Measurements from ENCODE around the gene SMIM32. TPM values are rescaled to one million over a fixed set of nuclear protein-coding genes. Genes with fewer than 3 reads are reported as not detected.

SMIM32 gene
- total RNA-seq, 1 donor from 2014 or later = not detected

GRCh38 chr5:136191304-136192014 lies 1.5 kb downstream of the SMIM32 start:
- intact Hi-C loops (cut with DNase I) = no loop called here
- DNase-seq (ENCODE audit: low spot score) = no peak

GRCh38 chr5:136190904-136191303 lies 2.1 kb downstream of the SMIM32 start:
- intact Hi-C loops (cut with DNase I) = no loop called here
- no peak for DNase-seq (ENCODE audit: low spot score)

GRCh38 chr5:136190091-136190720 lies 2.8 kb downstream of the SMIM32 start:
- no peak for DNase-seq (ENCODE audit: low spot score)
- intact Hi-C loops (cut with DNase I) = no loop called here

- intact Hi-C loops (cut with DNase I) = no loop called here
Measured at GRCh38 chr5:136188859-136189258, 4.1 kb downstream of the SMIM32 start.

GRCh38 chr5:136186796-136187195 lies 6.2 kb downstream of the SMIM32 start:
- no peak for DNase-seq (ENCODE audit: low spot score)
- intact Hi-C loops (cut with DNase I) = no loop called here

More at GRCh38 chr5:136188859-136189258, 4.1 kb downstream of the SMIM32 start:
- no peak for DNase-seq (ENCODE audit: low spot score)

GRCh38 chr5:136185974-136186665 lies 6.8 kb downstream of the SMIM32 start:
- intact Hi-C loops (cut with DNase I) = no loop called here
- DNase-seq (ENCODE audit: low spot score) = no peak

GRCh38 chr5:136182618-136183017 lies 10.3 kb downstream of the SMIM32 start:
- intact Hi-C loops (cut with DNase I) = no loop called here
- no peak for DNase-seq (ENCODE audit: low spot score)

- intact Hi-C loops (cut with DNase I) = loop anchor here (5.0 kb wide), 2 partner anchors 87 to 227 kb away; no protein-coding TSS in a partner anchor
- DNase-seq (ENCODE audit: low spot score) = no peak
Measured at GRCh38 chr5:136174021-136174659, 18.8 kb downstream of the SMIM32 start.

GRCh38 chr5:136169218-136169617 lies 23.7 kb downstream of the SMIM32 start:
- intact Hi-C loops (cut with DNase I) = no loop called here
- DNase-seq (ENCODE audit: low spot score) = no peak

- no peak for DNase-seq (ENCODE audit: low spot score)
- intact Hi-C loops (cut with DNase I) = no loop called here
Measured at GRCh38 chr5:136166909-136167308, 26.1 kb downstream of the SMIM32 start.

- no peak for DNase-seq (ENCODE audit: low spot score)
- intact Hi-C loops (cut with DNase I) = no loop called here
Measured at GRCh38 chr5:136164226-136164625, 28.7 kb downstream of the SMIM32 start.

- no peak for DNase-seq (ENCODE audit: low spot score)
- intact Hi-C loops (cut with DNase I) = no loop called here
Measured at GRCh38 chr5:136162008-136162407, 31.0 kb downstream of the SMIM32 start.

GRCh38 chr5:136159457-136159856 lies 33.5 kb downstream of the SMIM32 start:
- DNase-seq (ENCODE audit: low spot score) = no peak
- intact Hi-C loops (cut with DNase I) = no loop called here

GRCh38 chr5:136157514-136157913 lies 35.4 kb downstream of the SMIM32 start:
- no peak for DNase-seq (ENCODE audit: low spot score)
- intact Hi-C loops (cut with DNase I) = no loop called here

- intact Hi-C loops (cut with DNase I) = no loop called here
Measured at GRCh38 chr5:136155761-136156160, 37.2 kb downstream of the SMIM32 start.

GRCh38 chr5:136155078-136155477 lies 37.9 kb downstream of the SMIM32 start:
- no peak for DNase-seq (ENCODE audit: low spot score)
- intact Hi-C loops (cut with DNase I) = no loop called here

More at GRCh38 chr5:136155761-136156160, 37.2 kb downstream of the SMIM32 start:
- DNase-seq (ENCODE audit: low spot score) = no peak

GRCh38 chr5:136153581-136154236 lies 39.3 kb downstream of the SMIM32 start:
- intact Hi-C loops (cut with DNase I) = no loop called here
- DNase-seq (ENCODE audit: low spot score) = no peak

- no peak for DNase-seq (ENCODE audit: low spot score)
- intact Hi-C loops (cut with DNase I) = no loop called here
Measured at GRCh38 chr5:136149891-136150290, 43.1 kb downstream of the SMIM32 start.

- no peak for DNase-seq (ENCODE audit: low spot score)
- intact Hi-C loops (cut with DNase I) = no loop called here
Measured at GRCh38 chr5:136147632-136148031, 45.3 kb downstream of the SMIM32 start.

GRCh38 chr5:136146201-136146600 lies 46.8 kb downstream of the SMIM32 start:
- DNase-seq (ENCODE audit: low spot score) = no peak
- intact Hi-C loops (cut with DNase I) = no loop called here
